SK-N-SH (cell line): ENCODE data around the gene MBOAT2. TPM values are rescaled to one million over a fixed set of nuclear protein-coding genes. Genes with fewer than 3 reads are reported as not detected.

ENCODE experiments used
- CTCF ChIA-PET: fragments of 300-600, 350-600 bp; formaldehyde crosslinking; extraction: SDS; loops from one replicate; lab custom pipeline; 2021; lab: Yijun Ruan, JAX
- POLR2A ChIA-PET: fragments of 350-600 bp; sonication (Branson Sonifier 250); formaldehyde crosslinking; extraction: SDS; loops from one replicate; lab custom pipeline; 2020; ENCODE audit warnings: antibody characterized with exemption, inconsistent platforms; lab: Yijun Ruan, JAX
- DNase-seq: peaks from one replicate; pipeline ENCODE4 v3.0.0; 2012
- H2AFZ ChIP-seq: fragments of 200-600 bp; sonication (generic); 2 replicates; pipeline ENCODE4 v1.8.1; 2016; ENCODE audit warnings: antibody characterized with exemption, mild to moderate bottlenecking, low read depth
- H3F3A ChIP-seq: fragments of 200-600 bp; sonication (generic); replicated peaks from 2 replicates; pipeline ENCODE3; 2016; ENCODE audit warnings: antibody characterized with exemption, mild to moderate bottlenecking; ENCODE audit not compliant: insufficient read depth
- H3K27ac ChIP-seq, 2 experiments: fragments of 200-500 bp in 1 of 2; fragments of 200-600 bp in 1 of 2; sonication (Bioruptor generic) in 1 of 2; sonication (generic), shearing (Covaris generic) in 1 of 2; 2 replicates each; pipeline versions ENCODE4 v1.5.1 to v1.6.1; 2014 to 2016; ENCODE audit warnings: low read depth in 2 of 2, inconsistent platforms in 1 of 2, low read length in 1 of 2, mild to moderate bottlenecking in 1 of 2, mixed read lengths in 1 of 2
- H3K27me3 ChIP-seq: fragments of 200-600 bp; sonication (generic), shearing (Covaris generic); 2 replicates; pipeline ENCODE4 v1.6.1; 2016; ENCODE audit warnings: mixed run types; ENCODE audit not compliant: insufficient read depth
- H3K36me3 ChIP-seq, 2 experiments: fragments of 200-500 bp in 1 of 2; fragments of 200-600 bp in 1 of 2; sonication (Bioruptor generic) in 1 of 2; sonication (generic) in 1 of 2; replicated peaks in 1 of 2; 2 replicates each; pipeline versions ENCODE3 to v1.5.1; 2014 to 2016; ENCODE audit warnings: low read length in 1 of 2, mild to moderate bottlenecking in 1 of 2; ENCODE audit not compliant: insufficient read depth in 2 of 2, control insufficient read depth in 1 of 2
- H3K4me1 ChIP-seq, 2 experiments: fragments of 200-500 bp in 1 of 2; fragments of 200-600 bp in 1 of 2; sonication (Bioruptor generic) in 1 of 2; sonication (generic), shearing (Covaris generic) in 1 of 2; 2 replicates each; pipeline versions ENCODE4 v1.5.1 to v1.6.1; 2014 to 2016; ENCODE audit warnings: low read depth in 1 of 2, low read length in 1 of 2, mixed run types in 1 of 2; ENCODE audit not compliant: insufficient read depth in 2 of 2, control insufficient read depth in 1 of 2
- H3K4me2 ChIP-seq: fragments of 200-600 bp; sonication (generic), shearing (Covaris generic); 2 replicates; pipeline ENCODE4 v1.6.1; 2017; ENCODE audit warnings: mixed run types
- H3K4me3 ChIP-seq, 2 experiments: fragments of 200-500 bp in 1 of 2; fragments of 200-600 bp in 1 of 2; sonication (Bioruptor generic) in 1 of 2; sonication (generic), shearing (Covaris generic) in 1 of 2; 2 replicates each; pipeline versions ENCODE4 v1.5.1 to v1.8.1; 2014 to 2016; ENCODE audit warnings: low read depth in 2 of 2, inconsistent platforms in 1 of 2, low read length in 1 of 2, mild to moderate bottlenecking in 1 of 2, mixed read lengths in 1 of 2, moderate library complexity in 1 of 2
- H3K79me2 ChIP-seq: fragments of 200-600 bp; sonication (generic); 2 replicates; pipeline ENCODE4 v1.8.1; 2017; ENCODE audit warnings: mild to moderate bottlenecking; ENCODE audit not compliant: insufficient read depth
- H3K9ac ChIP-seq: fragments of 200-600 bp; sonication (generic); 2 replicates; pipeline ENCODE4 v1.6.1; 2017; ENCODE audit warnings: mixed run types
- H3K9me2 ChIP-seq: fragments of 200-600 bp; sonication (generic); 2 replicates; pipeline ENCODE4 v1.6.1; 2017; ENCODE audit warnings: mixed run types
- H3K9me3 ChIP-seq: fragments of 200-600 bp; sonication (generic); 2 replicates; pipeline ENCODE4 v1.6.1; 2017; ENCODE audit warnings: mixed run types, mild to moderate bottlenecking, moderate library complexity
- H4K20me1 ChIP-seq: fragments of 200-600 bp; sonication (generic); 2 replicates; pipeline ENCODE4 v1.6.1; 2017; ENCODE audit warnings: mild to moderate bottlenecking, mixed run types; ENCODE audit not compliant: insufficient read depth
- CTCF ChIP-seq: fragments of 200-600 bp; sonication (generic); IDR thresholded peaks from 2 replicates; pipeline ENCODE4 v1.6.1; 2017; ENCODE audit warnings: antibody characterized with exemption, mild to moderate bottlenecking, moderate library complexity
- ELF1 ChIP-seq: IDR thresholded peaks from 2 replicates; pipeline ENCODE4 v1.4.0; 2012
- EP300 ChIP-seq, 2 experiments: IDR thresholded peaks; 2 replicates each; pipeline versions ENCODE4 v1.4.0 to v1.6.1; 2012; ENCODE audit warnings: borderline replicate concordance in 1 of 2, low read depth in 1 of 2, low read length in 1 of 2
- EZH2phosphoT487 ChIP-seq: fragments of 200-600 bp; sonication (generic); IDR thresholded peaks from 2 replicates; pipeline ENCODE4 v1.6.1; 2017; ENCODE audit warnings: low read depth, mixed run types, mild to moderate bottlenecking, antibody characterized with exemption, moderate library complexity, borderline replicate concordance
- FOSL2 ChIP-seq: IDR thresholded peaks from 2 replicates; pipeline ENCODE4 v1.4.0; 2012; ENCODE audit warnings: low read depth, mild to moderate bottlenecking, moderate library complexity, borderline replicate concordance
- GABPA ChIP-seq: IDR thresholded peaks from 2 replicates; pipeline ENCODE4 v1.4.0; 2012; ENCODE audit warnings: low read depth, mild to moderate bottlenecking
- GATA2 ChIP-seq: sonication (generic); formaldehyde crosslinking; IDR thresholded peaks from 2 replicates; pipeline ENCODE4 v1.5.0; 2020; ENCODE audit warnings: mild to moderate bottlenecking, missing genetic modification reagents
- JUND ChIP-seq: IDR thresholded peaks from 2 replicates; pipeline ENCODE4 v1.4.0; 2012
- MXI1 ChIP-seq: IDR thresholded peaks from 2 replicates; pipeline ENCODE4 v1.6.1; 2012; ENCODE audit warnings: mild to moderate bottlenecking, low read depth, low read length, improper control_type of control experiment
- NFIC ChIP-seq: IDR thresholded peaks from 2 replicates; pipeline ENCODE4 v1.4.0; 2012; ENCODE audit warnings: borderline replicate concordance
- NRF1 ChIP-seq: IDR thresholded peaks from 2 replicates; pipeline ENCODE4 v1.6.1; 2012; ENCODE audit warnings: low read depth, mild to moderate bottlenecking, low read length
- POLR2AphosphoS5 ChIP-seq: IDR thresholded peaks from 2 replicates; pipeline ENCODE4 v1.6.1; 2012; ENCODE audit warnings: low read depth, low read length
- RCOR1 ChIP-seq: fragments of 150-350 bp; IDR thresholded peaks from 2 replicates; pipeline ENCODE4 v1.6.1; 2017; ENCODE audit warnings: antibody characterized with exemption, low read length
- REST ChIP-seq: IDR thresholded peaks from 2 replicates; pipeline ENCODE4 v1.6.1; 2012; ENCODE audit warnings: mild to moderate bottlenecking, low read depth, low read length, moderate library complexity
- RFX5 ChIP-seq: IDR thresholded peaks from 2 replicates; pipeline ENCODE4 v1.6.1; 2012; ENCODE audit warnings: mild to moderate bottlenecking, improper control_type of control experiment, low read length
- RXRA ChIP-seq: IDR thresholded peaks from 2 replicates; pipeline ENCODE4 v1.4.0; 2012; ENCODE audit warnings: low read depth, mild to moderate bottlenecking, borderline replicate concordance
- SIN3A ChIP-seq: IDR thresholded peaks from 2 replicates; pipeline ENCODE4 v1.6.1; 2012; ENCODE audit warnings: low read depth, mild to moderate bottlenecking, low read length, moderate library complexity, borderline replicate concordance
- TAF1 ChIP-seq: IDR thresholded peaks from 2 replicates; pipeline ENCODE4 v1.6.1; 2012; ENCODE audit warnings: low read depth, mild to moderate bottlenecking, low read length, moderate library complexity, borderline replicate concordance
- TCF12 ChIP-seq: IDR thresholded peaks from 2 replicates; pipeline ENCODE4 v1.4.0; 2012
- TEAD4 ChIP-seq: IDR thresholded peaks from 2 replicates; pipeline ENCODE4 v1.4.0; 2012; ENCODE audit warnings: mild to moderate bottlenecking, borderline replicate concordance; ENCODE audit not compliant: insufficient read depth
- YY1 ChIP-seq: IDR thresholded peaks from 2 replicates; pipeline ENCODE4 v1.4.0; 2012; ENCODE audit warnings: low read depth, mild to moderate bottlenecking
- WGBS: methylation state at CpG from one replicate; pipeline ENCODE4 v1.1.6; 2017; ENCODE audit warnings: low lambda C conversion rate; 5-methylcytosine and 5-hydroxymethylcytosine counted together
- polyA plus RNA-seq, 3 experiments: library from polyadenylated mRNA; depleted of rRNA; stranded (reverse); fragments of >200 nt; gene quantifications; 2 replicates each; pipeline ENCODE4 v1.2.3, GENCODE V29; 2012
- TF ChIP-seq, protein P1 (sequence below): fragments of 150-350 bp; IDR thresholded peaks from 2 replicates; pipeline ENCODE4 v1.6.1; 2017; ENCODE audit warnings: antibody characterized with exemption, low read length, low read depth, borderline replicate concordance
- TF ChIP-seq, protein P2 (sequence below): fragments of 150-350 bp; IDR thresholded peaks from 2 replicates; pipeline ENCODE4 v1.6.1; 2016; ENCODE audit warnings: mild to moderate bottlenecking, low read depth, low read length

MBOAT2 gene
- polyA plus RNA-seq, 1 of the 3 experiments (the other 2 are of a cell fraction): 33.9 TPM

GRCh38 chr2:8858910-8859309 lies 144.6 kb downstream of the MBOAT2 start:
- Histone ChIP-seq H3K27ac (no peak overlapping the region), H3K9me3 (no peaks in the 10 kb centered on the region), H3K27me3 (no peaks in the 10 kb centered on the region), H3K4me3 (no peak overlapping the region), H4K20me1 (no peaks in the 10 kb centered on the region), H3K9me2 (no peaks in the 10 kb centered on the region), H3K36me3 (peaks cover 44 to 50% of the 10 kb centered on the region in 2 experiments), H3K4me2 (no peak overlapping the region), H2AFZ (no peak overlapping the region), H3F3A (no peaks in the 10 kb centered on the region), H3K4me1 (no peaks in the 10 kb centered on the region; a peak in 2 of 4 replicates), H3K79me2 (no peaks in the 10 kb centered on the region), H3K9ac (no peak overlapping the region)
- DNase-seq: no peak
- ChIA-PET POLR2A (no interaction called here), CTCF (no interaction called here)
- TF ChIP-seq YY1 (no peak), POLR2AphosphoS5 (no peak), GATA2 (CRISPR knock-in tag) (no peak), TAF1 (no peak), NFIC (no peak), TCF12 (no peak), GABPA (no peak)
- TF ChIP-seq, protein P1, sequence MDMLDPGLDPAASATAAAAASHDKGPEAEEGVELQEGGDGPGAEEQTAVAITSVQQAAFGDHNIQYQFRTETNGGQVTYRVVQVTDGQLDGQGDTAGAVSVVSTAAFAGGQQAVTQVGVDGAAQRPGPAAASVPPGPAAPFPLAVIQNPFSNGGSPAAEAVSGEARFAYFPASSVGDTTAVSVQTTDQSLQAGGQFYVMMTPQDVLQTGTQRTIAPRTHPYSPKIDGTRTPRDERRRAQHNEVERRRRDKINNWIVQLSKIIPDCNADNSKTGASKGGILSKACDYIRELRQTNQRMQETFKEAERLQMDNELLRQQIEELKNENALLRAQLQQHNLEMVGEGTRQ: no peak
- WGBS: 48% methylated on average over 1 of the region's 1 CpG

DNA sequence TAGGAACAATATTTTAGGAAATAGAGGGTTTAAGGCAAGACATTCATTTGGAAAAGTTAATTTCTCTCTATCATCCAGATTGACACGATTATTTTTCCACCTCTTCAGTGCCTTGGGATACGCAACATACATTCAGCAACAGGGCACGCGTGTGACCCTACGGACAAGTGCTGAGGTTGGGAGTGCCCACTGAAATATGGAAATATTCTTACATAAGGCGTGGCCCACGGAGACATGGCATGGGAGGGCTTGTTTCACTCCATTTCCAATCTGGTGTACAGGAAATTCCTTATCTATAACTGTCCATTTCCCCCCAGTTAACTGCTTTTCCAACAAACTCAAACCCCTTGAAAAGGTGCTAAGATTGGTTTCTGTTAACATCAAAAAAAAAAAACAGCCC lies 145.2 kb downstream of the MBOAT2 start:
- Histone ChIP-seq H3K79me2 (no peaks in the 10 kb centered on the region), H2AFZ (no peak overlapping the region), H3K4me3 (no peak overlapping the region), H3F3A (no peaks in the 10 kb centered on the region), H3K9ac (no peak overlapping the region), H3K27ac (no peak overlapping the region), H4K20me1 (no peaks in the 10 kb centered on the region), H3K4me2 (no peak overlapping the region), H3K9me2 (no peaks in the 10 kb centered on the region), H3K36me3 (peaks cover 38 to 47% of the 10 kb centered on the region in 2 experiments), H3K27me3 (no peaks in the 10 kb centered on the region), H3K9me3 (no peaks in the 10 kb centered on the region), H3K4me1 (no peaks in the 10 kb centered on the region; a peak in 2 of 4 replicates)
- ChIA-PET POLR2A (no interaction called here), CTCF (no interaction called here)
- WGBS: 91% methylated on average over 7 of the region's 7 CpGs
- TF ChIP-seq JUND (no peak), REST (no peak), RXRA (no peak), EZH2phosphoT487 (no peak), RCOR1 (no peak), SIN3A (no peak), ELF1 (no peak), POLR2AphosphoS5 (no peak), NRF1 (no peak), FOSL2 (no peak), GABPA (no peak), CTCF (no peak), RFX5 (no peak), EP300 (IDR thresholded peaks at IDR 0.05; ENCODE audit: borderline replicate concordance in 1 of 2, low read depth in 1 of 2, low read length in 1 of 2) (no peak), MXI1 (no peak), TEAD4 (no peak)
- TF ChIP-seq, protein P2, sequence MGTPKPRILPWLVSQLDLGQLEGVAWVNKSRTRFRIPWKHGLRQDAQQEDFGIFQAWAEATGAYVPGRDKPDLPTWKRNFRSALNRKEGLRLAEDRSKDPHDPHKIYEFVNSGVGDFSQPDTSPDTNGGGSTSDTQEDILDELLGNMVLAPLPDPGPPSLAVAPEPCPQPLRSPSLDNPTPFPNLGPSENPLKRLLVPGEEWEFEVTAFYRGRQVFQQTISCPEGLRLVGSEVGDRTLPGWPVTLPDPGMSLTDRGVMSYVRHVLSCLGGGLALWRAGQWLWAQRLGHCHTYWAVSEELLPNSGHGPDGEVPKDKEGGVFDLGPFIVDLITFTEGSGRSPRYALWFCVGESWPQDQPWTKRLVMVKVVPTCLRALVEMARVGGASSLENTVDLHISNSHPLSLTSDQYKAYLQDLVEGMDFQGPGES: no peak
- DNase-seq: no peak
